Measurements from ENCODE around the gene CNMD. TPM values are rescaled to one million over a fixed set of nuclear protein-coding genes. Genes with fewer than 3 reads are reported as not detected.

CNMD gene
- polyA plus RNA-seq (2012; ENCODE audit: insufficient read length, low read depth): not detected

DNA sequence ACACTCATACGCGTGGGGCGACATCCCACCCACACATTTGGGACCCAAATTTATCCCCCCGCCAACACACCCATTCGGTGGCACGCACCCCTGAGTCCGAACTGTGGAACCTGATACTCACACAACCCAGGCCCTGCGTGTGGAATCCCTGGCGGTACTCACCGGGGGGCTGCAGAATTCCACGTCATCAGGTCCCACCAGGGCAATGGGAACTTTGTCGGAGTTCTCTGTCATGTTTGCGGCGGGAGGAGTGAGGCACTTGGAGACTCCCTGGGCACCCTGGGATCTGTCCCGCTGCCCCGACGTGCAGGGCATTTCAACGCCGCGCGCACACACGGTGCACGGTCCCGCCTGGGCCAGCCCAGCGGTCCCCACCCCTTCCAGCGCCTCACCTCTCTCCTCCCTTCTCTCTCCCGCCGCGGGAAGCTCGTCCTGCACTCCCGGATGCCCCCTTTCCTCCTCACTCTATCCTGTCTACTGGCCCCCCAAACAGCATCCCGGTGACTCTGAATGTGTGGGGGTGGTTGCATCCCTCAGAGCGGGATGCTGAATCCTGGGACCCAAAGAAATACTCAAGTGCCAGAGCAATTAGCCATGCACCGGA is at the start of gene CNMD:
TSS of gene CNMD (minus strand) at position 353 of the 604 bp plus-strand sequence. CDS start at position 234, 119 bp downstream.
- TF ChIP-seq POLR2AphosphoS5 (IDR thresholded peaks at IDR 0.05; ENCODE audit: low read depth, low read length): no peak
- no peak for TF ChIP-seq SIN3A (IDR thresholded peaks at IDR 0.05; ENCODE audit: borderline replicate concordance, insufficient read depth, low read length)
- no peak for TF ChIP-seq TAF1 (IDR thresholded peaks at IDR 0.05; ENCODE audit: borderline replicate concordance, insufficient read depth, low read length)
- TF ChIP-seq REST (IDR thresholded peaks at IDR 0.05; ENCODE audit: insufficient read depth in 1 of 2, low read depth in 2 of 2, low read length in 2 of 2): no peak
- no peak for TF ChIP-seq FOXP2 (optimal IDR thresholded peaks at IDR 0.05; ENCODE audit: borderline replicate concordance, extremely low read depth, extremely low read length, insufficient read depth)

- TF ChIP-seq POLR2AphosphoS5 (IDR thresholded peaks at IDR 0.05; ENCODE audit: low read depth, low read length) (no peak), TAF1 (IDR thresholded peaks at IDR 0.05; ENCODE audit: borderline replicate concordance, insufficient read depth, low read length) (no peak), REST (IDR thresholded peaks at IDR 0.05; ENCODE audit: insufficient read depth in 1 of 2, low read depth in 2 of 2, low read length in 2 of 2) (no peak), FOXP2 (optimal IDR thresholded peaks at IDR 0.05; ENCODE audit: borderline replicate concordance, extremely low read depth, extremely low read length, insufficient read depth) (no peak), SIN3A (IDR thresholded peaks at IDR 0.05; ENCODE audit: borderline replicate concordance, insufficient read depth, low read length) (no peak)
Measured at GRCh38 chr13:52788011-52788410, 48.4 kb upstream of the CNMD start.

GRCh38 chr13:52787235-52787634 is 47.6 kb upstream of the CNMD start:
- TF ChIP-seq FOXP2 (optimal IDR thresholded peaks at IDR 0.05; ENCODE audit: borderline replicate concordance, extremely low read depth, extremely low read length, insufficient read depth) (no peak), TAF1 (IDR thresholded peaks at IDR 0.05; ENCODE audit: borderline replicate concordance, insufficient read depth, low read length) (no peak), SIN3A (IDR thresholded peaks at IDR 0.05; ENCODE audit: borderline replicate concordance, insufficient read depth, low read length) (no peak), REST (IDR thresholded peaks at IDR 0.05; ENCODE audit: insufficient read depth in 1 of 2, low read depth in 2 of 2, low read length in 2 of 2) (no peak), POLR2AphosphoS5 (IDR thresholded peaks at IDR 0.05; ENCODE audit: low read depth, low read length) (no peak)

- no peak for TF ChIP-seq FOXP2 (optimal IDR thresholded peaks at IDR 0.05; ENCODE audit: borderline replicate concordance, extremely low read depth, extremely low read length, insufficient read depth)
- TF ChIP-seq SIN3A (IDR thresholded peaks at IDR 0.05; ENCODE audit: borderline replicate concordance, insufficient read depth, low read length): no peak
- no peak for TF ChIP-seq REST (IDR thresholded peaks at IDR 0.05; ENCODE audit: insufficient read depth in 1 of 2, low read depth in 2 of 2, low read length in 2 of 2)
- TF ChIP-seq POLR2AphosphoS5 (IDR thresholded peaks at IDR 0.05; ENCODE audit: low read depth, low read length): no peak
- TF ChIP-seq TAF1 (IDR thresholded peaks at IDR 0.05; ENCODE audit: borderline replicate concordance, insufficient read depth, low read length): no peak
Measured at GRCh38 chr13:52786766-52787165, 47.1 kb upstream of the CNMD start.
